HCT116 (cell line): Measurements from ENCODE around the gene FRY. TPM values are rescaled to one million over a fixed set of nuclear protein-coding genes. Genes with fewer than 3 reads are reported as not detected.

Experiments
- ATAC-seq: fragments of 200-7000 bp; cut with Tn5 transposase; 2 replicates; pipeline ENCODE4 v1.9.1; 2020; ENCODE audit warnings: mild to moderate bottlenecking, moderate library complexity
- BruUV-seq: library from RNA; stranded (reverse); fragments of 400-500 nt; replicated peaks from 2 replicates; lab custom pipeline; 2021; lab: Mats Ljungman, UMichigan
- CTCF ChIA-PET: fragments of 300-600 bp; sonication (Branson Sonifier 250); formaldehyde crosslinking; loops from one replicate; lab custom pipeline; 2021; ENCODE audit warnings: antibody characterized with exemption; lab: Charles Lee
- POLR2A ChIA-PET: fragments of 300-600, 350-600 bp; sonication (Branson Sonifier 250); formaldehyde crosslinking; loops from one replicate; lab custom pipeline; 2021; ENCODE audit warnings: antibody characterized with exemption; lab: Charles Lee
- RAD21 ChIA-PET, 2 experiments: fragments of 300-600 bp; sonication (Branson Sonifier 250); formaldehyde crosslinking; loops; one replicate each; lab custom pipeline; 2023; ENCODE audit warnings: low total read pairs in 2 of 2; ENCODE audit not compliant: uncharacterized antibody in 2 of 2, unreplicated experiment in 2 of 2, low non-redundant PET in 1 of 2; lab: Charles Lee
- DNase-seq: peaks from one replicate; pipeline ENCODE4 v3.0.0-alpha.2; 2010; ENCODE audit warnings: low read depth, low spot score
- H2AFZ ChIP-seq: fragments of 200-600 bp; shearing (Covaris generic), sonication (generic); 2 replicates; pipeline ENCODE4 v1.6.1; 2017; ENCODE audit warnings: low read depth, mixed run types, mixed read lengths, antibody characterized with exemption, low read length; ENCODE audit not compliant: poor library complexity, severe bottlenecking
- H3K27ac ChIP-seq: 2 replicates; pipeline ENCODE4 v1.5.1; 2012; ENCODE audit warnings: low read depth, low read length
- H3K27me3 ChIP-seq: fragments of 200-600 bp; sonication (generic); 2 replicates; pipeline ENCODE4 v1.6.1; 2016; ENCODE audit warnings: mixed run types, low read length, mixed read lengths; ENCODE audit not compliant: insufficient read depth
- H3K36me3 ChIP-seq, 2 experiments: fragments of 200-500 bp in 1 of 2; fragments of 200-600 bp in 1 of 2; sonication (Bioruptor generic) in 1 of 2; sonication (generic) in 1 of 2; 2 replicates each; pipeline versions ENCODE4 v1.5.1 to v1.6.1; 2014 to 2016; ENCODE audit warnings: low read length in 2 of 2, inconsistent platforms in 1 of 2, mixed read lengths in 1 of 2, mixed run types in 1 of 2; ENCODE audit not compliant: insufficient read depth in 2 of 2, control insufficient read depth in 1 of 2
- H3K4me1 ChIP-seq, 2 experiments: fragments of 200-600 bp in 1 of 2; sonication (generic) in 1 of 2; 2 replicates each; pipeline versions ENCODE4 v1.5.1 to v1.6.1; 2012 to 2017; ENCODE audit warnings: low read length in 2 of 2, inconsistent platforms in 1 of 2, mild to moderate bottlenecking in 1 of 2, mixed read lengths in 1 of 2, mixed run types in 1 of 2, moderate library complexity in 1 of 2; ENCODE audit not compliant: insufficient read depth in 2 of 2, control insufficient read depth in 1 of 2
- H3K4me2 ChIP-seq: fragments of 200-600 bp; sonication (generic); 2 replicates; pipeline ENCODE4 v1.6.1; 2017; ENCODE audit warnings: mixed run types, low read length, mixed read lengths
- H3K4me3 ChIP-seq, 2 experiments: fragments of 200-600 bp in 1 of 2; sonication (generic) in 1 of 2; replicated peaks in 1 of 2; 2 replicates each; pipeline ENCODE4 v1.5.1; 2011 to 2016; ENCODE audit warnings: low read length in 2 of 2, control low read depth in 1 of 2, low read depth in 1 of 2, mild to moderate bottlenecking in 1 of 2, mixed read lengths in 1 of 2, mixed run types in 1 of 2
- H3K79me2 ChIP-seq: fragments of 200-600 bp; sonication (generic); 2 replicates; pipeline ENCODE4 v1.6.1; 2017; ENCODE audit warnings: mild to moderate bottlenecking, mixed run types, low read length, moderate library complexity, mixed read lengths; ENCODE audit not compliant: insufficient read depth
- H3K9ac ChIP-seq: fragments of 200-600 bp; sonication (generic); 2 replicates; pipeline ENCODE4 v1.6.1; 2016; ENCODE audit warnings: low read length, mixed read lengths
- H3K9me2 ChIP-seq: fragments of 200-600 bp; sonication (generic), shearing (Covaris generic); 2 replicates; pipeline ENCODE4 v1.6.1; 2017; ENCODE audit warnings: mixed run types, mild to moderate bottlenecking, moderate library complexity; ENCODE audit not compliant: insufficient read depth
- H3K9me3 ChIP-seq, 2 experiments: fragments of 200-500 bp in 1 of 2; fragments of 200-600 bp in 1 of 2; sonication (Bioruptor generic) in 1 of 2; sonication (generic) in 1 of 2; 2 replicates each; pipeline ENCODE4 v1.6.1; 2014 to 2017; ENCODE audit warnings: low read length in 2 of 2, mixed read lengths in 2 of 2, inconsistent platforms in 1 of 2, low read depth in 1 of 2, mild to moderate bottlenecking in 1 of 2, mixed run types in 1 of 2, moderate library complexity in 1 of 2; ENCODE audit not compliant: control insufficient read depth in 1 of 2, insufficient read depth in 1 of 2
- H4K20me1 ChIP-seq: fragments of 200-600 bp; sonication (generic), shearing (Covaris generic); 2 replicates; pipeline ENCODE4 v1.6.1; 2017; ENCODE audit warnings: mixed run types, mild to moderate bottlenecking, moderate library complexity; ENCODE audit not compliant: insufficient read depth
- CBX3 ChIP-seq: IDR thresholded peaks from 2 replicates; pipeline ENCODE4 v1.6.1; 2012; ENCODE audit warnings: low read depth
- CEBPB ChIP-seq: IDR thresholded peaks from 2 replicates; pipeline ENCODE4 v1.6.1; 2012; ENCODE audit warnings: low read depth
- EGR1 ChIP-seq: IDR thresholded peaks from 2 replicates; pipeline ENCODE4 v1.6.1; 2012; ENCODE audit warnings: low read depth
- ELF1 ChIP-seq: IDR thresholded peaks from 2 replicates; pipeline ENCODE4 v1.6.1; 2012; ENCODE audit warnings: low read depth, borderline replicate concordance
- EZH2 ChIP-seq: fragments of 200-600 bp; sonication (generic); IDR thresholded peaks from 2 replicates; pipeline ENCODE4 v1.6.1; 2017; ENCODE audit warnings: antibody characterized with exemption, mixed run types
- EZH2phosphoT487 ChIP-seq: fragments of 200-600 bp; IDR thresholded peaks from 2 replicates; pipeline ENCODE4 v1.6.1; 2018; ENCODE audit warnings: antibody characterized with exemption, borderline replicate concordance
- FOSL1 ChIP-seq: IDR thresholded peaks from 2 replicates; pipeline ENCODE4 v1.6.1; 2012; ENCODE audit warnings: low read depth
- JUND ChIP-seq: IDR thresholded peaks from 2 replicates; pipeline ENCODE4 v1.6.1; 2012
- POLR2AphosphoS5 ChIP-seq: IDR thresholded peaks from 2 replicates; pipeline ENCODE4 v1.6.1; 2011; ENCODE audit warnings: mild to moderate bottlenecking, low read depth, low read length, moderate library complexity
- RAD21 ChIP-seq: IDR thresholded peaks from 2 replicates; pipeline ENCODE4 v1.6.1; 2012; ENCODE audit warnings: low read depth, mild to moderate bottlenecking
- SP1 ChIP-seq: IDR thresholded peaks from 2 replicates; pipeline ENCODE4 v1.6.1; 2012; ENCODE audit warnings: low read depth
- ZFX ChIP-seq: fragments of 450-650 bp; IDR thresholded peaks from 2 replicates; pipeline ENCODE4 v1.6.1; 2017
- ZNF274 ChIP-seq: fragments of 200-500 bp; sonication (Bioruptor generic); IDR thresholded peaks from 2 replicates; pipeline ENCODE4 v1.6.1; 2014; ENCODE audit warnings: mild to moderate bottlenecking, low read depth, low read length, inconsistent platforms
- intact Hi-C: fragments of 100-400 bp; cut with micrococcal nuclease; formaldehyde crosslinking; loops from 2 replicates; pipeline ENCODE4 v1.10.0; 2022
- total RNA-seq: library from RNA; stranded (reverse); gene quantifications from one replicate; pipeline ENCODE4 v1.2.1, GENCODE V29; 2021; ENCODE audit not compliant: unreplicated experiment
- TF ChIP-seq, protein P1 (sequence below), 3 experiments: fragments of 200-600 bp in 1 of 3; sonication (generic) in 1 of 3; IDR thresholded peaks in 2 of 3; conservative IDR thresholded peaks in 1 of 3; 2 replicates each; pipeline ENCODE4 v1.5.1; 2012 to 2017; ENCODE audit warnings: low read depth in 2 of 3, low read length in 2 of 3, antibody characterized with exemption in 1 of 3, borderline replicate concordance in 1 of 3, control low read depth in 1 of 3, mild to moderate bottlenecking in 1 of 3, mixed read lengths in 1 of 3, mixed run types in 1 of 3, moderate library complexity in 1 of 3; ENCODE audit not compliant: insufficient read depth in 1 of 3
- TF ChIP-seq, protein P2 (sequence below): IDR thresholded peaks from 2 replicates; pipeline ENCODE4 v1.6.1; 2012
- TF ChIP-seq, protein P3 (sequence below): IDR thresholded peaks from 2 replicates; pipeline ENCODE4 v1.6.1; 2012

Gene FRY
- total RNA-seq, 1 experiment from 2014 or later, result 1.4 TPM

DNA sequence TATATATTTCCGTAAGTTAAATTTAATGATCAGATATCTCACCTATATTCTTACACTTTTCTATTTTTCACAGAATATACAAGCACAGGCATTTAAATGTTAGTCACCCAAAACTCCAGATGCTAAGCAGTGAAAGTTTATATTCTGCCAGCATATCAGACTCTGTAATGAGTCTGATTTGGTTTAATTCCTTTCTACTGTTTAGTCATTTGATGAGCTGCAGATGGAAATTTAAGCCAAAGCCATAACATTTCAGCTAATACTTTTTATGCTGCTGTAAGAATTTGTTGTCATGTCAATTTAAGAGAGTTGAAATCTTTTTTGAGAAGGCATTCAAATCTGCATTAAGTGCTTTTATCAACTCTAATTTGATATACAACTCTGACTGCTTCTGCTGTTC lies 8.0 kb downstream of the FRY start:
- H3K9ac ChIP-seq, result no peak overlapping the region
- H4K20me1 ChIP-seq, result no peaks in the 10 kb centered on the region
- no peaks in the 10 kb centered on the region for H3K27me3 ChIP-seq
- no peak for DNase-seq
- no peaks in the 10 kb centered on the region for H3K36me3 ChIP-seq
- intact Hi-C loops, result no loop called here
- no TSS peak for BruUV-seq
- ChIA-PET RAD21 (no interaction called here), POLR2A (no interaction called here), CTCF (no interaction called here)
- no peak overlapping the region for H3K4me3 ChIP-seq
- H2AFZ ChIP-seq, result no peak overlapping the region
- H3K9me2 ChIP-seq, result no peaks in the 10 kb centered on the region
- no peak overlapping the region for H3K4me2 ChIP-seq
- H3K79me2 ChIP-seq, result no peaks in the 10 kb centered on the region
- no peak overlapping the region for H3K27ac ChIP-seq
- no peak for ATAC-seq
- no peaks in the 10 kb centered on the region for H3K4me1 ChIP-seq
- TF ChIP-seq JUND, result no peak
- no peak for TF ChIP-seq POLR2AphosphoS5
- TF ChIP-seq, protein P1, sequence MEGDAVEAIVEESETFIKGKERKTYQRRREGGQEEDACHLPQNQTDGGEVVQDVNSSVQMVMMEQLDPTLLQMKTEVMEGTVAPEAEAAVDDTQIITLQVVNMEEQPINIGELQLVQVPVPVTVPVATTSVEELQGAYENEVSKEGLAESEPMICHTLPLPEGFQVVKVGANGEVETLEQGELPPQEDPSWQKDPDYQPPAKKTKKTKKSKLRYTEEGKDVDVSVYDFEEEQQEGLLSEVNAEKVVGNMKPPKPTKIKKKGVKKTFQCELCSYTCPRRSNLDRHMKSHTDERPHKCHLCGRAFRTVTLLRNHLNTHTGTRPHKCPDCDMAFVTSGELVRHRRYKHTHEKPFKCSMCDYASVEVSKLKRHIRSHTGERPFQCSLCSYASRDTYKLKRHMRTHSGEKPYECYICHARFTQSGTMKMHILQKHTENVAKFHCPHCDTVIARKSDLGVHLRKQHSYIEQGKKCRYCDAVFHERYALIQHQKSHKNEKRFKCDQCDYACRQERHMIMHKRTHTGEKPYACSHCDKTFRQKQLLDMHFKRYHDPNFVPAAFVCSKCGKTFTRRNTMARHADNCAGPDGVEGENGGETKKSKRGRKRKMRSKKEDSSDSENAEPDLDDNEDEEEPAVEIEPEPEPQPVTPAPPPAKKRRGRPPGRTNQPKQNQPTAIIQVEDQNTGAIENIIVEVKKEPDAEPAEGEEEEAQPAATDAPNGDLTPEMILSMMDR (IDR thresholded peaks at IDR 0.05 in 2 of 3, conservative IDR thresholded peaks at IDR 0.05 in 1 of 3; ENCODE audit: borderline replicate concordance in 1 of 3, insufficient read depth in 1 of 3, low read depth in 2 of 3, low read length in 2 of 3), result no peak
- TF ChIP-seq EZH2, result no peak
- TF ChIP-seq RAD21, result no peak
- TF ChIP-seq, protein P2, sequence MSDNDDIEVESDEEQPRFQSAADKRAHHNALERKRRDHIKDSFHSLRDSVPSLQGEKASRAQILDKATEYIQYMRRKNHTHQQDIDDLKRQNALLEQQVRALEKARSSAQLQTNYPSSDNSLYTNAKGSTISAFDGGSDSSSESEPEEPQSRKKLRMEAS, result no peak
- H3K9me3 ChIP-seq, result no peaks in the 10 kb centered on the region

- intact Hi-C loops, result no loop called here
- Histone ChIP-seq H3K9me2 (no peaks in the 10 kb centered on the region), H4K20me1 (no peaks in the 10 kb centered on the region), H3K36me3 (no peaks in the 10 kb centered on the region), H3K4me1 (no peaks in the 10 kb centered on the region), H3K27ac (no peak overlapping the region), H3K9me3 (no peaks in the 10 kb centered on the region), H3K9ac (no peak overlapping the region), H3K4me3 (no peak overlapping the region), H3K4me2 (no peak overlapping the region), H3K27me3 (no peaks in the 10 kb centered on the region), H2AFZ (no peak overlapping the region), H3K79me2 (no peaks in the 10 kb centered on the region)
- BruUV-seq, result no TSS peak
- RAD21 ChIA-PET, result no interaction called here
- CTCF ChIA-PET, result interaction anchor here (0.6 kb wide), 1 partner anchor 31 kb away, joined by 3 read pairs; no protein-coding TSS in a partner anchor
- POLR2A ChIA-PET, result no interaction called here
- no peak for DNase-seq
- TF ChIP-seq ELF1 (no peak), ZNF274 (no peak), JUND (no peak), SP1 (no peak), EZH2 (no peak), CEBPB (no peak), EGR1 (no peak), EZH2phosphoT487 (no peak), CBX3 (no peak), ZFX (no peak), FOSL1 (no peak)
- TF ChIP-seq, protein P1 (IDR thresholded peaks at IDR 0.05 in 2 of 3, conservative IDR thresholded peaks at IDR 0.05 in 1 of 3; ENCODE audit: borderline replicate concordance in 1 of 3, insufficient read depth in 1 of 3, low read depth in 2 of 3, low read length in 2 of 3), result no peak
- TF ChIP-seq, protein P2, result no peak
- TF ChIP-seq, protein P3, sequence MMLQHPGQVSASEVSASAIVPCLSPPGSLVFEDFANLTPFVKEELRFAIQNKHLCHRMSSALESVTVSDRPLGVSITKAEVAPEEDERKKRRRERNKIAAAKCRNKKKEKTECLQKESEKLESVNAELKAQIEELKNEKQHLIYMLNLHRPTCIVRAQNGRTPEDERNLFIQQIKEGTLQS, result no peak
- no peak for ATAC-seq
These were observed 8.6 kb downstream of the FRY start for GRCh38 chr13:32040052-32040642.
